MG63 (cell line): Measurements from ENCODE around the gene MACROD2. TPM values are rescaled to one million over a fixed set of nuclear protein-coding genes. Genes with fewer than 3 reads are reported as not detected.
"Not testable (repeated sequence)": the region's sequence is repeated elsewhere in the genome, so short reads cannot be mapped to it uniquely, and the experiment has no call there.

Source experiments
- DNase-seq: peaks from one replicate; pipeline ENCODE4 v3.0.0-alpha.2; 2020
- H3K27me3 ChIP-seq: fragments of 250-450 bp; sonication (Bioruptor Pico); 2 replicates; pipeline ENCODE4 v1.5.1; 2020; ENCODE audit warnings: mild to moderate bottlenecking, moderate library complexity
- H3K36me3 ChIP-seq: fragments of 250-450 bp; sonication (Bioruptor Pico); 2 replicates; pipeline ENCODE4 v1.5.1; 2020; ENCODE audit warnings: mild to moderate bottlenecking, moderate library complexity
- H3K4me3 ChIP-seq: fragments of 250-450 bp; sonication (Bioruptor Pico); 2 replicates; pipeline ENCODE4 v1.5.1; 2020; ENCODE audit warnings: mild to moderate bottlenecking, moderate library complexity
- H3K9me3 ChIP-seq: fragments of 250-450 bp; sonication (Bioruptor Pico); 2 replicates; pipeline ENCODE4 v1.5.1; 2020; ENCODE audit warnings: mild to moderate bottlenecking, moderate library complexity
- total RNA-seq: library from RNA; depleted of rRNA; stranded (reverse); fragments of >200 nt; shearing (Covaris generic); gene quantifications from 2 replicates; pipeline ENCODE4 v1.2.3, GENCODE V29; 2014; ENCODE audit warnings: low replicate concordance

The MACROD2 gene
- total RNA-seq, 1 experiment from 2014 or later = 0.66 TPM

GRCh38 chr20:15195378-15195777, 1200.1 kb downstream of the MACROD2 start:
- Histone ChIP-seq H3K36me3 (no peaks in the 10 kb centered on the region), H3K27me3 (no peaks in the 10 kb centered on the region), H3K4me3 (no peak overlapping the region), H3K9me3 (no peaks in the 10 kb centered on the region)
- no peak for DNase-seq

- no peak for DNase-seq
- no peaks in the 10 kb centered on the region for H3K9me3 ChIP-seq
- H3K36me3 ChIP-seq = no peaks in the 10 kb centered on the region
- H3K27me3 ChIP-seq = no peaks in the 10 kb centered on the region
- no peak overlapping the region for H3K4me3 ChIP-seq
Observed at GRCh38 chr20:15196547-15197255, 1201.4 kb downstream of the MACROD2 start.

- not testable (repeated sequence) for H3K9me3 ChIP-seq, DNase-seq, H3K36me3 ChIP-seq
Observed at GRCh38 chr20:15198017-15198416, 1202.7 kb downstream of the MACROD2 start.

GRCh38 chr20:15199698-15200097, 1204.4 kb downstream of the MACROD2 start:
- no peaks in the 10 kb centered on the region for H3K9me3 ChIP-seq
- H3K36me3 ChIP-seq = no peaks in the 10 kb centered on the region
- H3K4me3 ChIP-seq = no peak overlapping the region
- DNase-seq = no peak
- H3K27me3 ChIP-seq = no peaks in the 10 kb centered on the region

More at GRCh38 chr20:15198017-15198416, 1202.7 kb downstream of the MACROD2 start:
- H3K27me3 ChIP-seq, H3K4me3 ChIP-seq: not testable (repeated sequence)

GRCh38 chr20:15200147-15200565, 1204.8 kb downstream of the MACROD2 start:
- no peaks in the 10 kb centered on the region for H3K36me3 ChIP-seq
- H3K4me3 ChIP-seq = no peak overlapping the region
- no peaks in the 10 kb centered on the region for H3K9me3 ChIP-seq
- no peaks in the 10 kb centered on the region for H3K27me3 ChIP-seq
- DNase-seq = no peak

GRCh38 chr20:15201602-15202001, 1206.3 kb downstream of the MACROD2 start:
- Histone ChIP-seq H3K9me3 (no peaks in the 10 kb centered on the region), H3K36me3 (no peaks in the 10 kb centered on the region), H3K4me3 (no peak overlapping the region), H3K27me3 (no peaks in the 10 kb centered on the region)
- DNase-seq = no peak

GRCh38 chr20:15204234-15204633, 1208.9 kb downstream of the MACROD2 start:
- no peaks in the 10 kb centered on the region for H3K27me3 ChIP-seq
- no peak for DNase-seq
- H3K4me3 ChIP-seq = no peak overlapping the region
- no peaks in the 10 kb centered on the region for H3K9me3 ChIP-seq
- H3K36me3 ChIP-seq = no peaks in the 10 kb centered on the region

- DNase-seq = no peak
- H3K36me3 ChIP-seq = no peaks in the 10 kb centered on the region
- no peaks in the 10 kb centered on the region for H3K9me3 ChIP-seq
- no peak overlapping the region for H3K4me3 ChIP-seq
- H3K27me3 ChIP-seq = no peaks in the 10 kb centered on the region
Observed at GRCh38 chr20:15205028-15205427, 1209.7 kb downstream of the MACROD2 start.

- no peaks in the 10 kb centered on the region for H3K27me3 ChIP-seq
- DNase-seq = no peak
- no peaks in the 10 kb centered on the region for H3K36me3 ChIP-seq
- H3K4me3 ChIP-seq = no peak overlapping the region
- H3K9me3 ChIP-seq = no peaks in the 10 kb centered on the region
Observed at GRCh38 chr20:15205719-15206118, 1210.4 kb downstream of the MACROD2 start.

- DNase-seq = no peak
- Histone ChIP-seq H3K36me3 (no peaks in the 10 kb centered on the region), H3K9me3 (no peaks in the 10 kb centered on the region), H3K27me3 (no peaks in the 10 kb centered on the region), H3K4me3 (no peak overlapping the region)
Observed at GRCh38 chr20:15209537-15209936, 1214.2 kb downstream of the MACROD2 start.

- no peak for DNase-seq
- H3K4me3 ChIP-seq = no peak overlapping the region
- no peaks in the 10 kb centered on the region for H3K9me3 ChIP-seq
- no peaks in the 10 kb centered on the region for H3K36me3 ChIP-seq
- no peaks in the 10 kb centered on the region for H3K27me3 ChIP-seq
Observed at GRCh38 chr20:15214051-15214450, 1218.7 kb downstream of the MACROD2 start.

GRCh38 chr20:15220009-15220656, 1224.8 kb downstream of the MACROD2 start:
- no peaks in the 10 kb centered on the region for H3K9me3 ChIP-seq
- no peak overlapping the region for H3K4me3 ChIP-seq
- DNase-seq = no peak
- H3K27me3 ChIP-seq = no peaks in the 10 kb centered on the region
- no peaks in the 10 kb centered on the region for H3K36me3 ChIP-seq

- H3K27me3 ChIP-seq = no peaks in the 10 kb centered on the region
- no peak for DNase-seq
- H3K9me3 ChIP-seq = no peaks in the 10 kb centered on the region
- no peak overlapping the region for H3K4me3 ChIP-seq
- H3K36me3 ChIP-seq = no peaks in the 10 kb centered on the region
Observed at GRCh38 chr20:15220778-15221565, 1225.7 kb downstream of the MACROD2 start.

GRCh38 chr20:15222502-15223330, 1227.4 kb downstream of the MACROD2 start:
- no peak overlapping the region for H3K4me3 ChIP-seq
- no peaks in the 10 kb centered on the region for H3K27me3 ChIP-seq
- no peak for DNase-seq
- no peaks in the 10 kb centered on the region for H3K9me3 ChIP-seq
- no peaks in the 10 kb centered on the region for H3K36me3 ChIP-seq

- H3K27me3 ChIP-seq = no peaks in the 10 kb centered on the region
- no peak for DNase-seq
- H3K9me3 ChIP-seq = no peaks in the 10 kb centered on the region
- H3K4me3 ChIP-seq = no peak overlapping the region
- H3K36me3 ChIP-seq = no peaks in the 10 kb centered on the region
Observed at GRCh38 chr20:15224199-15224598, 1228.9 kb downstream of the MACROD2 start.

GRCh38 chr20:15227102-15227501, 1231.8 kb downstream of the MACROD2 start:
- H3K36me3 ChIP-seq = no peaks in the 10 kb centered on the region
- H3K9me3 ChIP-seq = no peaks in the 10 kb centered on the region
- H3K4me3 ChIP-seq = no peak overlapping the region
- DNase-seq = no peak
- no peaks in the 10 kb centered on the region for H3K27me3 ChIP-seq

GRCh38 chr20:15232243-15232642, 1236.9 kb downstream of the MACROD2 start:
- no peak overlapping the region for H3K4me3 ChIP-seq
- no peaks in the 10 kb centered on the region for H3K27me3 ChIP-seq
- H3K36me3 ChIP-seq = no peaks in the 10 kb centered on the region
- no peak for DNase-seq
- H3K9me3 ChIP-seq = no peaks in the 10 kb centered on the region
